Upper lobe of right lung (tissue), 1 donor: Measurements from ENCODE around the gene NAALADL2. TPM values are rescaled to one million over a fixed set of nuclear protein-coding genes. Genes with fewer than 3 reads are reported as not detected.

Experiments used
- ATAC-seq: fragments of 200-7000 bp; cut with Tn5 transposase; one replicate; pipeline ENCODE4 v1.9.1; 2020; ENCODE audit warnings: mild to moderate bottlenecking, moderate library complexity
- DNase-seq: peaks from one replicate; pipeline ENCODE4 v3.0.0-alpha.2; 2020
- H3K27ac ChIP-seq: fragments of 200-600 bp; one replicate; pipeline ENCODE4 v1.8.0; 2022
- H3K27me3 ChIP-seq: fragments of 200-600 bp; one replicate; pipeline ENCODE4 v1.8.0; 2022; ENCODE audit warnings: mild to moderate bottlenecking
- H3K36me3 ChIP-seq: fragments of 200-600 bp; one replicate; pipeline ENCODE4 v1.8.0; 2022
- H3K4me1 ChIP-seq: fragments of 200-600 bp; one replicate; pipeline ENCODE4 v1.8.0; 2022
- H3K4me3 ChIP-seq: fragments of 200-600 bp; one replicate; pipeline ENCODE4 v1.8.0; 2022; ENCODE audit warnings: mild to moderate bottlenecking
- H3K9me3 ChIP-seq: fragments of 200-600 bp; one replicate; pipeline ENCODE4 v1.8.0; 2022
- intact Hi-C: fragments of 100-400 bp; cut with DNase I; formaldehyde crosslinking; loops from one replicate; pipeline ENCODE4 v1.11.0; 2022
- total RNA-seq: library from RNA; stranded (reverse); fragmentation: NEBNext Ultra II Directional; extraction: Animal tissue kit (Norgen Biotek cat#: 25700); gene quantifications from one replicate; pipeline ENCODE4 v1.2.1, GENCODE V29; 2021
- TF ChIP-seq, protein P1 (sequence below): fragments of 200-600 bp; IDR thresholded peaks from one replicate; pipeline ENCODE4 v1.8.0; 2022; ENCODE audit warnings: antibody characterized with exemption
- donor health status: DM: no; HTN: yes; CAD: no; lungs with severe emphysema.

Gene NAALADL2
- total RNA-seq, 1 donor from 2014 or later, result 8.5 TPM

DNA sequence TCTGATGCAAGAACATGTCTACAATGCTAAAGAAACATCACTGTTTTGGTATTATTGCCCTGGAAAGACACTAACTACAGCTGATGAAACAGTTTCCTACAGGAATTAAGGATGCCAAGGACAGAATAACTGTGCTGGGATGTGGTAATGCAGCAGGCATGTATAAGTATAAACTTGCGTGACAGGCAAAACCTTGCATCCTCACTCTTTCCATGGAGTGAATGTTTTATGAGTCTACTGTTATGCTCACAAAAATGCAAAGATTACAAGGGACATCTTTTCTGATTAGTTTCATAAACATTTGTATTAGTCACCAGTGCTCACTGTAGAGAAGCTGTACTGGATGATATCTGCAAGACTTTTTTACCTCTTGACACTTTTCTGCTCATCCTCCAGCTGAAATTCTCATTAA is 143.6 kb downstream of the NAALADL2 start:
- DNase-seq, result no peak
- Histone ChIP-seq H3K4me1 (no peaks in the 10 kb centered on the region), H3K4me3 (no peak overlapping the region), H3K27ac (no peak overlapping the region), H3K27me3 (no peaks in the 10 kb centered on the region), H3K9me3 (no peaks in the 10 kb centered on the region), H3K36me3 (no peaks in the 10 kb centered on the region)
- no peak for ATAC-seq
- TF ChIP-seq, protein P1, sequence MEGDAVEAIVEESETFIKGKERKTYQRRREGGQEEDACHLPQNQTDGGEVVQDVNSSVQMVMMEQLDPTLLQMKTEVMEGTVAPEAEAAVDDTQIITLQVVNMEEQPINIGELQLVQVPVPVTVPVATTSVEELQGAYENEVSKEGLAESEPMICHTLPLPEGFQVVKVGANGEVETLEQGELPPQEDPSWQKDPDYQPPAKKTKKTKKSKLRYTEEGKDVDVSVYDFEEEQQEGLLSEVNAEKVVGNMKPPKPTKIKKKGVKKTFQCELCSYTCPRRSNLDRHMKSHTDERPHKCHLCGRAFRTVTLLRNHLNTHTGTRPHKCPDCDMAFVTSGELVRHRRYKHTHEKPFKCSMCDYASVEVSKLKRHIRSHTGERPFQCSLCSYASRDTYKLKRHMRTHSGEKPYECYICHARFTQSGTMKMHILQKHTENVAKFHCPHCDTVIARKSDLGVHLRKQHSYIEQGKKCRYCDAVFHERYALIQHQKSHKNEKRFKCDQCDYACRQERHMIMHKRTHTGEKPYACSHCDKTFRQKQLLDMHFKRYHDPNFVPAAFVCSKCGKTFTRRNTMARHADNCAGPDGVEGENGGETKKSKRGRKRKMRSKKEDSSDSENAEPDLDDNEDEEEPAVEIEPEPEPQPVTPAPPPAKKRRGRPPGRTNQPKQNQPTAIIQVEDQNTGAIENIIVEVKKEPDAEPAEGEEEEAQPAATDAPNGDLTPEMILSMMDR, result no peak
- intact Hi-C loops, result no loop called here

DNA sequence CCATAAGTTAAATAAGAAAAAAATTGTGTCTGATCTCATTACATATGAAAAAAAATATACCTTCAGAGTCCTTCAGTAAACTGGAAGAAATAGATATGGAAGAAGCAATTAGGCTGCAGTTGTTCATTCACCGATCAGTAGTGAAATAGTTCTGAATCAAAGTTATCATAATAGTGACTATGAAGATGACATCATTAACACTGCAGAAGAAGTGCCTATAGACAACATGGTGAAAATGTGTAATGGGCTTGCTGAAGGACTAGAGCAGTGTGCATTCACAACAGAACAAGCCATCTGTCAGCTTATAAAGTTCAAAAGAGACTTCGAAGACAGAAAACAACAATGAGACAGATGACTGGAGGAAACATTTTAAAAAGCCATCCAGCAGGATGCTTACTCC is 144.5 kb downstream of the NAALADL2 start:
- Histone ChIP-seq H3K9me3 (no peaks in the 10 kb centered on the region), H3K27me3 (no peaks in the 10 kb centered on the region), H3K4me3 (no peak overlapping the region), H3K36me3 (no peaks in the 10 kb centered on the region), H3K4me1 (no peaks in the 10 kb centered on the region), H3K27ac (no peak overlapping the region)
- DNase-seq (no peak), ATAC-seq (no peak)
- intact Hi-C loops, result no loop called here
- TF ChIP-seq, protein P1, result no peak

DNA sequence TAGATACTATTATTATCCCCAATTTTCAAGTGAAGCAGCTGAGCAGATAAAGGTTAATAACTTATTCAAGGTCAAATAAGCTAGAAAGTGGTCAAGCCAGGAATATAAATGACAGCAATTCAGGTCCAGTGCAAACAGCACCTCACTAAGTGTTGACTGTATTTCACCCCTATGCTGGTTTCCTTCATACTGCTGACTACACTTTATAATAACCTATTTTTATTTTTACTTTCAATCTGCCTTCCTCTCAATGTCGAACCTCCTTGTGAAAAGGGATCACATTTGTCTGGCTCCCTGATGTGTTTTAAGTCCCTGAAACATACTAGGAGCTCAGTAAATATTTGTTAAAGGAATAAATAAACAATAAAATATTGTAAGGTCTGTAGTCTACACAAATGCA is 146.1 kb downstream of the NAALADL2 start:
- TF ChIP-seq, protein P1, result no peak
- intact Hi-C loops, result no loop called here
- Histone ChIP-seq H3K9me3 (no peaks in the 10 kb centered on the region), H3K27me3 (no peaks in the 10 kb centered on the region), H3K27ac (no peak overlapping the region), H3K36me3 (no peaks in the 10 kb centered on the region), H3K4me1 (no peaks in the 10 kb centered on the region), H3K4me3 (no peak overlapping the region)
- DNase-seq, result no peak
- ATAC-seq, result no peak

DNA sequence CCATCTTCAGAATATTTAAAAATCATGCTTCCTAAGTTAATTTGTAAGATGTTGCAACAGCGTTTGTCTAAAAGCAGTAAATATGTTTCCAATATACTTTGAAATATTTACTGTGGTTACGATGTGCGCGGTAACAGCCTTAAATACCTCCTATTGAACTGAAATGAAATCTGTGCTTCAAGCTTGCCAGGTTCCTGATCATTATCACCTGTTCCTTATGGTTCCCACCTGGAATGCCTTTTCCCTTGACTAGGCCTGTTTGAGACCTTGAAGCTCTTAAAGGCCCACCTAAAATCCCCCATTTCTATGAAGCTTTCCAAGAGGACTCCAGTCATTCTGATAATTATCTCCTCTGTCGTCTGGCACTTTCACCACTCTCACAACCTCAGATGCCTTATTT is 146.7 kb downstream of the NAALADL2 start:
- no peaks in the 10 kb centered on the region for H3K36me3 ChIP-seq
- no peak overlapping the region for H3K27ac ChIP-seq
- no peaks in the 10 kb centered on the region for H3K27me3 ChIP-seq
- ATAC-seq (no peak), DNase-seq (no peak)
- intact Hi-C loops, result no loop called here
- no peaks in the 10 kb centered on the region for H3K9me3 ChIP-seq
- TF ChIP-seq, protein P1, result no peak
- no peak overlapping the region for H3K4me3 ChIP-seq
- H3K4me1 ChIP-seq, result no peaks in the 10 kb centered on the region

DNA sequence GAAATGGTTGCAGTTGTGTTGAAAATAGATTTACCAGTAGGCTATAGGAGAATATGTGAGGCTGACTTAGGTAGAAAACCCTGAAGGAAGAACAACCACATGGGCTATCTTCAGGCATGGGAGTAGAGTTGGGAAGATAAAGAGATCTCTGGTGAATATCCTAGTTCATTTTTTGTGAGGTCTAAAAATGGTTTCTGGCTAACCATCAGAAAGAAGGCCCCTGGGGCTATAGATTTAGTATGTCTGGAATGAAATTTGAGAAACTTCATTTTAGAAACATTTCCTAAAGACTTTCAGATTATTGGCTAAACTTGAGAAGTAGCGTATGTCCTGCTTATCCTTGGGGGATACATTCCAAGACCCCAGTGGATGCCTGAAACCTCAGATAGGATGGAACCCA is 148.2 kb downstream of the NAALADL2 start:
- no peak for DNase-seq
- Histone ChIP-seq H3K9me3 (no peaks in the 10 kb centered on the region), H3K4me1 (no peaks in the 10 kb centered on the region), H3K36me3 (no peaks in the 10 kb centered on the region), H3K27ac (no peak overlapping the region), H3K27me3 (no peaks in the 10 kb centered on the region), H3K4me3 (no peak overlapping the region)
- intact Hi-C loops, result no loop called here
- ATAC-seq, result no peak
- TF ChIP-seq, protein P1, result no peak

DNA sequence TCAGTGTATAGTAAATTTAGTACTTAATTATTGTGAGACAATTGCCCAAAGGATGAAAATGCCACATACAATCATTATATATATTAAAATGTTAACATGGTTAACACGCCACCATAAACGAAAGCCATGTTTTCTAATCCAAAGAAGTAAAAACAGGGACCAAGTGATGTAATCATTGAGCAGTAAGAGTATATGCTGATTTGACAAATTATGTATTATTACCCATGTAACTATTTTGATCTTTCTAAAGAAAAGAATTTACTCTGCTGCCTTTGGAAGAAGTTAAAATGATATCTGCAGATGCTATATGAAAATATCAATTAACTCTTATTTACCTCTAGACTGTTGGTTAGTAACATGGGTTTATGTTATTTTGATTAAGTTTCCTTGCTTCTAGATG is 150.2 kb downstream of the NAALADL2 start:
- H3K27me3 ChIP-seq, result no peaks in the 10 kb centered on the region
- no peaks in the 10 kb centered on the region for H3K36me3 ChIP-seq
- H3K4me3 ChIP-seq, result no peak overlapping the region
- intact Hi-C loops, result no loop called here
- ATAC-seq (no peak), DNase-seq (no peak)
- H3K27ac ChIP-seq, result no peak overlapping the region
- no peaks in the 10 kb centered on the region for H3K4me1 ChIP-seq
- TF ChIP-seq, protein P1, result no peak
- no peaks in the 10 kb centered on the region for H3K9me3 ChIP-seq
